GM12873 (cell line): ENCODE measurements around the gene AUP1.

Source experiments
- TF ChIP-seq, protein P1 (sequence below): IDR thresholded peaks from 2 replicates; pipeline ENCODE4 v1.5.1; 2012; ENCODE audit warnings: low read depth, mild to moderate bottlenecking, moderate library complexity, low read length, control low read depth; ENCODE audit not compliant: insufficient read depth; ENCODE audit errors: missing control alignments

Gene AUP1

DNA sequence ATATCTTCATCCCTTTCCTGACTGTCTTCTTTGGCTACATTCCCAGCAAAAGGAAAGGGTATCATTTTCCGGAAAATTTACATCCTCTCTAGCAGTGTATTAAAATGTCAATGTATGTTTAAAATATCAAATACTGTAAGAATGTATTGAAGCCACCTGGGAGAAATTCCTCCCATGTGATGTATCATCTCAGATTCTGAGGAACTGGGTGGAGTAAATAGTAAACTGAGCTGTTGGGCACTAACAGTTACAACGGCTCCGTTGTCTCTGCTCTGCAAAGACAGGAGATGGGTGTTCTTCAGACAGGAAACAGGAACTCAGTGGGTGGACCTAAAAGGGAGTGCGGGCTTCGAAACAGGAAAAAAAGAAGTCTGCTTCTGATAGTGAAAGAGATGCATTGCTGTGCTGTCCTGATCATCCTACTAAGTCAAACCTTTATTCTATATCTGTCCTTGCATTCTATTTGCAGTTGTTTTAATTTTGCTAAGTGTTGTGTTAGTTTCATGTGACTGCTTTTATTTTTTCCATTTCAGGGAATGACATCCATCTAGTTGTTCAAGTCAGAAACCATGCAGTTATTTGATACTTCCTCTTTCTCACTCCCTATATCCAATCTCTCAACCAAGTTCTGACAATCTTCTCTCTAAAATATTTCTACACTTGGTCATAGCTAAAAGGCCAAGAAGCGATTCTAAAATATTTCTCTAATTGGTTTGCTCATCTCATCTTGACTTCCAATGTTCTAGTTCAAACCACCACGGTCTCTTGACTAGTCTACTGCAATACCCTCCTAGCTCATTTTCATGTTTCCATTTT is 44.4 kb upstream of the AUP1 start:
- TF ChIP-seq, protein P1, sequence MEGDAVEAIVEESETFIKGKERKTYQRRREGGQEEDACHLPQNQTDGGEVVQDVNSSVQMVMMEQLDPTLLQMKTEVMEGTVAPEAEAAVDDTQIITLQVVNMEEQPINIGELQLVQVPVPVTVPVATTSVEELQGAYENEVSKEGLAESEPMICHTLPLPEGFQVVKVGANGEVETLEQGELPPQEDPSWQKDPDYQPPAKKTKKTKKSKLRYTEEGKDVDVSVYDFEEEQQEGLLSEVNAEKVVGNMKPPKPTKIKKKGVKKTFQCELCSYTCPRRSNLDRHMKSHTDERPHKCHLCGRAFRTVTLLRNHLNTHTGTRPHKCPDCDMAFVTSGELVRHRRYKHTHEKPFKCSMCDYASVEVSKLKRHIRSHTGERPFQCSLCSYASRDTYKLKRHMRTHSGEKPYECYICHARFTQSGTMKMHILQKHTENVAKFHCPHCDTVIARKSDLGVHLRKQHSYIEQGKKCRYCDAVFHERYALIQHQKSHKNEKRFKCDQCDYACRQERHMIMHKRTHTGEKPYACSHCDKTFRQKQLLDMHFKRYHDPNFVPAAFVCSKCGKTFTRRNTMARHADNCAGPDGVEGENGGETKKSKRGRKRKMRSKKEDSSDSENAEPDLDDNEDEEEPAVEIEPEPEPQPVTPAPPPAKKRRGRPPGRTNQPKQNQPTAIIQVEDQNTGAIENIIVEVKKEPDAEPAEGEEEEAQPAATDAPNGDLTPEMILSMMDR: no peak

DNA sequence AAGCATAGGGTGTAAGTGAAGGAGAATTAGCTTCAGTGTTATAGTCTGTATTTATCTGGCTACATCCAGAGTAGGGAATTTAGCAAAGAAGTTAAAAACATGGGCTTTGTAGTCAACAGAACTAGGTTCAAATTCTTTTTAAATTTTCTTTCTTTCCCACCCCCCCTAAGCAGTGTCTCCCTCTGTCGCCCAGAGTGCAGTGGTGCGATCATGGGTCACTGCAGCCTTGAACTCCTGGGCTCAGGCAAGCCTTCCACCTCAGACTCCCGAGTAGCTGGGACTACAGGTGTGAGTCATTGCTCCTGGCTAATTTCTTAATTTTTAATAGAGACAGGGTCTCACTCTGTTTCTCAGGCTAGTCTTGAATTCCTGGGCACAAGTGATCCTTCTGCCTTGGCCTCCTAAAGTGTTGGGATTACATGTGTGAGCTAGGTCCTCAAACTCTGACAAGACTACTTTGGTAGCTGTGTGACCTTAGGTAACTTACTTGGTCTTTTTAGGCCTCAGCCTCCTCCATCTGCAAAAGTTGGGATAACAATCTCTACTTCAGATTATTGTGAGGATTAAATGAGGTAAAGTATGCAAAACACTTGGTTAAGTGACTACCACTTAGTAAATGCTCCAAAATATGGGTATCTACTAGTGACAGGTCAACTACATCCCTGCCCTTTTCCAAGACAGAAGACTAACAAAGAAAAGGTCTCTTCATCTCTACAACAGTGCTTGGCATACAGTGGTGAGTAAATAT is 42.8 kb upstream of the AUP1 start:
- TF ChIP-seq, protein P1: peak; percentile 58

DNA sequence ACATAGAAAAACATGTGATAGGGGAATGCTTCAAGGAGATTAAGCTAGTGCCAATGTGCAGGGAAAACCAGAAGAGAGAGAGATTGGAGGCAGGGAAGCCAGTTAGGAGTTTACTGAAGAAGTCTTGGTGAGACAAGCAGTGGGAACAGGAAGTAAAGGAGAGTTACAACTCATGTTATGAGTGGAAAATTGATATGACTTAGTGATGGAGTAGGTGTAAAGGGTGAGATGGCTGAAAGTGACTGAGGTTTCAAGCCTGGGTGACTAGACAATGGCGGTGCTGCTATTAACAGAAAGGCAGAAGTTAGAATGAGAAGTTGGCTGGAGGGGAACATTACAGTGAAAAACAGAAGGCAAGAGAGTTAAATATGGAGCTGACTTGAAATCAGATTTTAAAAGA is 41.6 kb upstream of the AUP1 start:
- TF ChIP-seq, protein P1: no peak

DNA sequence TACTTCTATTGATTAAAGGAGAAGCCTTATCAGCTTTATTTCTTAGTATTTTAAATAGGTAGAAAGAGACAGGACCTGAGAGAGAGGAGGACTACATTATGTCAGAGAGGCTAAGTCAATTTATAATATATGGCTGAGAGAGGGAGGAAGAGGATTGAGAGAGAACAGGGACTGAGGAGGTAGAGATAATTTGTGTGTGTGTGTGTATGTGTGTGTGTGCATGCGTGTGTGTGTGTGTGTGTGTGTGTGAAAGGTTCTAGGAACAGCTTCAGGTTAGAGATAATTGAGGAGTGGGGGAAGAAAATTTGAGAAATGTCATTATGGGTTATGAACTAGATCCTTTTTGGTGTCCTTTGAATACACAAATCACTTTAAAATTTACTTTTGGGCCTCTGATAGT is 40.2 kb upstream of the AUP1 start:
- TF ChIP-seq, protein P1: no peak

DNA sequence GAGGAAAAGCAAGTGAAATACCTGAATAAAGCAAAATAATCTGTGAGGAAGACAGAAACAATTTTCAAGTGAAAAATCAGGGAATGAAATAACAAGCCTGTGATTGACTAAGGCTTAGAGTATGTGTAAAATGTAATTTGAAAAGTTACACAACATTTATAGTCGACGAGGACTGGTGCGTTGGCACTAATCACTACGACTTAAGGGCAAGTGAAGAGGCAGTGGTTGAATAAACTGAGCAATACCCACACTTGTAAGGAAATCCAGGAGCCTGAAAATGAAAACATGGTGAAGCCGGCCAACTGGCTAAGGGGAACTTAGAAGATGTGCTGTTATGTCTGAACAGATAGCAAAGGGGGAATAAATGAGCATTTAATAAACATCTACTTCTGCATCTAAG is 38.4 kb upstream of the AUP1 start:
- TF ChIP-seq, protein P1: no peak

DNA sequence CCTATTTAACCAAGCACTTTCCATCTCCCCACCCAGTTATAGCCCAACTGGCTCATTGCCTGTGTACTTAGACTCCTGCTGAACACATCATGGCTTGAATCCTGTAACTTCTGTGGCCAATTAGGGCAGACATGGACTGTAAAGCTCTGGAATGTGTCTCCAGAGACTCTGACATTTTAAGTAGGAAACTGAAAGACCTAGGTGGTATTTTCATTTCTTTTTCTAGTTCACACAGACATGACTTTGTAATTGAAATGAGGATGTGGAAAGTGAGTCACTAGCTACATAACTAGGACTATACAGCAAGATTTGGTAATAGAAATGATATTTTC is 37.2 kb upstream of the AUP1 start:
- TF ChIP-seq, protein P1: no peak

DNA sequence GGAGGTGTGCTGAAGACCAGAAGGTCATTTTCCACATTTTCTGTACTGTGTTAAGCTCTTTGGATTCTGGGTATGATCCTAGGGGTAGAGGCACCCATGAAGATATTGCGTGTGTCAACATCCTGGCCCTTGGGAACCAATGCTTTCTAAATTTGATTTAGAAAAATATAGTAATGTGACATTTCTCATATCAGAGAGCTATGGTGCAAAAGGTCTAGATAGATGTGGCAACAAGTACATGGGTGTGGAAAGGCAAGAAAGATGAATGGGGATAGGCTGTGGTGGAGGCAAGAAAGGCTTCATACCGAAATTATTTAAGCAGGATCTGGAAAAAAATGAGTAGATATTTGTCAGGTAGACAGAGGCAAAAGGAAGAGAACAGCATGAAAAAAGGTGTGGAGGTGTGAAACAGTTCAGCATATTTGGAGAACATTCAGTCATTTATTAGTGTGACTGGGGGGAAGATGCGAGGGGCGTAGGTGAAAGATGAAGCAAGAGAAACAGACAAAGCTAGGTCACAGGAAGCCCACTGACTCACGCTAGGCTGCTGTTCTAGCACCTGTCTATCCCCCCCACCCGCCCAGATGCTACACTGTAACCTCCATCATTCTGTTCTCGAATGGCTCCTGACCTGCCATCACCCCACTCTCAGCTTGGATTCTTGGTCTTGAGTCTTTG is 36.7 kb upstream of the AUP1 start:
- TF ChIP-seq, protein P1: no peak
